RWPE1 (cell line): ENCODE data around the gene PDE4D.

ENCODE experiments used
- CTCF ChIA-PET: fragments of 350-600 bp; sonication (Branson Sonifier 250); formaldehyde crosslinking; extraction: SDS; loops from one replicate; lab custom pipeline; 2021; lab: Yijun Ruan, JAX
- POLR2A ChIA-PET: fragments of 400-600 bp; formaldehyde crosslinking; extraction: SDS; loops from one replicate; lab custom pipeline; 2020; ENCODE audit warnings: antibody characterized with exemption; ENCODE audit not compliant: low non-redundant PET; lab: Yijun Ruan, JAX
- DNase-seq: peaks from one replicate; pipeline ENCODE4 v3.0.0; 2012; ENCODE audit warnings: low spot score
- H3K27ac ChIP-seq: fragments of 450-650 bp; 2 replicates; pipeline ENCODE4 v1.5.1; 2017
- TF ChIP-seq, protein P1 (sequence below): fragments of 450-650 bp; conservative IDR thresholded peaks from 2 replicates; pipeline ENCODE4 v1.5.1; 2017; ENCODE audit warnings: low read depth, mild to moderate bottlenecking

PDE4D gene

GRCh38 chr5:59873113-59873512 is 20.4 kb downstream of the PDE4D start:
- H3K27ac ChIP-seq: no peak overlapping the region
- TF ChIP-seq, protein P1, sequence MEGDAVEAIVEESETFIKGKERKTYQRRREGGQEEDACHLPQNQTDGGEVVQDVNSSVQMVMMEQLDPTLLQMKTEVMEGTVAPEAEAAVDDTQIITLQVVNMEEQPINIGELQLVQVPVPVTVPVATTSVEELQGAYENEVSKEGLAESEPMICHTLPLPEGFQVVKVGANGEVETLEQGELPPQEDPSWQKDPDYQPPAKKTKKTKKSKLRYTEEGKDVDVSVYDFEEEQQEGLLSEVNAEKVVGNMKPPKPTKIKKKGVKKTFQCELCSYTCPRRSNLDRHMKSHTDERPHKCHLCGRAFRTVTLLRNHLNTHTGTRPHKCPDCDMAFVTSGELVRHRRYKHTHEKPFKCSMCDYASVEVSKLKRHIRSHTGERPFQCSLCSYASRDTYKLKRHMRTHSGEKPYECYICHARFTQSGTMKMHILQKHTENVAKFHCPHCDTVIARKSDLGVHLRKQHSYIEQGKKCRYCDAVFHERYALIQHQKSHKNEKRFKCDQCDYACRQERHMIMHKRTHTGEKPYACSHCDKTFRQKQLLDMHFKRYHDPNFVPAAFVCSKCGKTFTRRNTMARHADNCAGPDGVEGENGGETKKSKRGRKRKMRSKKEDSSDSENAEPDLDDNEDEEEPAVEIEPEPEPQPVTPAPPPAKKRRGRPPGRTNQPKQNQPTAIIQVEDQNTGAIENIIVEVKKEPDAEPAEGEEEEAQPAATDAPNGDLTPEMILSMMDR: no peak
- no peak for DNase-seq
- ChIA-PET CTCF (no interaction called here), POLR2A (no interaction called here)

- DNase-seq: no peak
- ChIA-PET CTCF (interaction anchor here (0.6 kb wide), 1 partner anchor 1059 kb away, joined by 3 read pairs; no protein-coding TSS in a partner anchor), POLR2A (no interaction called here)
- TF ChIP-seq, protein P1: no peak
- H3K27ac ChIP-seq: no peak overlapping the region
Measured at GRCh38 chr5:59866661-59867060, 26.9 kb downstream of the PDE4D start.

DNA sequence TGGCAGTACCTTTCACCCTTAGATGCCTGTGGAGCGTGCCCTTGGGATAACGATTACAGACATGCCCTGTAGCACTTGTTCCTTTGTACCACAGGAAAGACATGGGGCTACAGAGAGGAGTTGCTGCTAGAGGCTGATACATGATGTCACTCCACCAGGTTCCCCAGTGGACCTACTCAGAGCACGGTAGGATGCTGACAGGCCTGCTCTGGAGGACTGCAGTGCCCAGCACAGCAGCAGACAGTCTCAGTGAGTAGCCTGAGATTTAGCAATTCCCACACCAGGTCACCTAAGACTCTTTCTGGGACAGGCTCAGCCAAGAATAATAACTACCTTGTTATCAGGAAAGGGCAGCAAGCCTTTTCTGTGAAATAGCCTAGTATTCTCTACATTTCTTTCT is 28.8 kb downstream of the PDE4D start:
- CTCF ChIA-PET: interaction anchor here (0.7 kb wide), 1 partner anchor 25 kb away, joined by 5 read pairs; no protein-coding TSS in a partner anchor
- POLR2A ChIA-PET: no interaction called here
- H3K27ac ChIP-seq: no peak overlapping the region
- TF ChIP-seq, protein P1: no peak
- no peak for DNase-seq

DNA sequence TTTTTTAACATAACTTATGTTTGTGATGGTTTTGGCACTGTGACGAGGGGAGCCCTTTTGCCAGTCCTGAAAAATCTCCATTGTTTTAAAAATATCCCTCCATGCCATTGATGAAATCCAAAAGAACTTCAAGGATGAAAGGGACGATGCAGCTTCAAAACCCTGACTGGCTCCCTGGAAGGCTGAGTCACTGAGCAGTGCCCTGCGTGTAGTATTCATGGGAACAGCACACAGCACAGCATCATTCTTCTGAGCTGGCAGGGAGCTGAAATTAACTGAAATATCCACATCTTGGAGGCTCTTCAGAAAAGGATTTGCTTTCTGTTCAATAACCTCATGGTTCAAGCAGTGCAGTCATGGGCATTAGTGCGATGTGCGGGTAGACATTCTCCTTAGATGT is 29.7 kb downstream of the PDE4D start:
- no peak for DNase-seq
- TF ChIP-seq, protein P1: no peak
- CTCF ChIA-PET: no interaction called here
- H3K27ac ChIP-seq: no peak overlapping the region
- POLR2A ChIA-PET: no interaction called here

DNA sequence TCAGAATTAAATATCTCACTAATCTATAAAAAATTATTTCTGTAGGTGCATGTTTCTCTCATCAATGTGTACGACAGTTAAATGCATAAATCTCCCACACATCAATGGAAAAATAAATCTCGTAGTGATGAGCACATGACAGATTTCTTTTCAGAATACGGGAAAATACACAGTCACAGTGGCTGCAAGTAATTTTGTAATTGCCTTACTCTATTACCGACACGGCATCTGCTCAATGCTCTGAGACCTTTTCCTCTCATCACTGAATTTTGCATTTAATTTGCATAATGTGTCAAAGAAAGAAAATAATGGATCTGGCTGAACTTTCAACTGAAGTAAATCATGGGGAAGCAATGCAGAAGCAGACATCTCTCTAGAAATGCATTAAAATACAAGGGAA is 37.2 kb downstream of the PDE4D start:
- no peak for DNase-seq
- ChIA-PET POLR2A (no interaction called here), CTCF (no interaction called here)
- no peak overlapping the region for H3K27ac ChIP-seq
- TF ChIP-seq, protein P1: no peak

- H3K27ac ChIP-seq: no peak overlapping the region
- POLR2A ChIA-PET: no interaction called here
- TF ChIP-seq, protein P1: no peak
- CTCF ChIA-PET: no interaction called here
- DNase-seq: no peak
Measured at GRCh38 chr5:59850766-59851165, 42.8 kb downstream of the PDE4D start.
